ENCODE data around the gene PTK7.

Gene PTK7

GRCh38 chr6:43035495-43036194, 40.5 kb upstream of the PTK7 start:
- no peak overlapping the region for H2AFZ ChIP-seq (ENCODE audit: low read depth, low read length)
- ATAC-seq (ENCODE audit: insufficient read depth, low read depth) (no peak), DNase-seq (no peak)
- H3K4me3 ChIP-seq (ENCODE audit: low read depth in 1 of 2, low read length in 2 of 2): no peak overlapping the region
- no peaks in the 10 kb centered on the region for H3K27me3 ChIP-seq (ENCODE audit: insufficient read depth, low read length, poor library complexity)
- no peaks in the 10 kb centered on the region for H3K79me2 ChIP-seq (ENCODE audit: insufficient read depth, low read length)
- TF ChIP-seq EZH2 (IDR thresholded peaks at IDR 0.05; ENCODE audit: borderline replicate concordance, low read depth, low read length, severe bottlenecking): no peak
- TF ChIP-seq, protein P1, sequence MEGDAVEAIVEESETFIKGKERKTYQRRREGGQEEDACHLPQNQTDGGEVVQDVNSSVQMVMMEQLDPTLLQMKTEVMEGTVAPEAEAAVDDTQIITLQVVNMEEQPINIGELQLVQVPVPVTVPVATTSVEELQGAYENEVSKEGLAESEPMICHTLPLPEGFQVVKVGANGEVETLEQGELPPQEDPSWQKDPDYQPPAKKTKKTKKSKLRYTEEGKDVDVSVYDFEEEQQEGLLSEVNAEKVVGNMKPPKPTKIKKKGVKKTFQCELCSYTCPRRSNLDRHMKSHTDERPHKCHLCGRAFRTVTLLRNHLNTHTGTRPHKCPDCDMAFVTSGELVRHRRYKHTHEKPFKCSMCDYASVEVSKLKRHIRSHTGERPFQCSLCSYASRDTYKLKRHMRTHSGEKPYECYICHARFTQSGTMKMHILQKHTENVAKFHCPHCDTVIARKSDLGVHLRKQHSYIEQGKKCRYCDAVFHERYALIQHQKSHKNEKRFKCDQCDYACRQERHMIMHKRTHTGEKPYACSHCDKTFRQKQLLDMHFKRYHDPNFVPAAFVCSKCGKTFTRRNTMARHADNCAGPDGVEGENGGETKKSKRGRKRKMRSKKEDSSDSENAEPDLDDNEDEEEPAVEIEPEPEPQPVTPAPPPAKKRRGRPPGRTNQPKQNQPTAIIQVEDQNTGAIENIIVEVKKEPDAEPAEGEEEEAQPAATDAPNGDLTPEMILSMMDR (IDR thresholded peaks at IDR 0.05; ENCODE audit: borderline replicate concordance, extremely low read depth, low read length, poor library complexity, severe bottlenecking): no peak
- no peaks in the 10 kb centered on the region for H3K4me1 ChIP-seq (ENCODE audit: insufficient read depth, low read length)
- H3K36me3 ChIP-seq (ENCODE audit: insufficient read depth, low read length): peaks cover 68% of the 10 kb centered on the region
- H3K27ac ChIP-seq (ENCODE audit: low read length): no peak overlapping the region
- H4K20me1 ChIP-seq (ENCODE audit: insufficient read depth, low read length): no peaks in the 10 kb centered on the region; the same call in 1 of the 2 replicates
- H3K9ac ChIP-seq (ENCODE audit: low read depth, low read length): no peak overlapping the region
- no peak overlapping the region for H3K4me2 ChIP-seq (ENCODE audit: insufficient read depth, low read length)
- no peaks in the 10 kb centered on the region for H3K9me3 ChIP-seq (ENCODE audit: insufficient read depth, low read length, severe bottlenecking)

DNA sequence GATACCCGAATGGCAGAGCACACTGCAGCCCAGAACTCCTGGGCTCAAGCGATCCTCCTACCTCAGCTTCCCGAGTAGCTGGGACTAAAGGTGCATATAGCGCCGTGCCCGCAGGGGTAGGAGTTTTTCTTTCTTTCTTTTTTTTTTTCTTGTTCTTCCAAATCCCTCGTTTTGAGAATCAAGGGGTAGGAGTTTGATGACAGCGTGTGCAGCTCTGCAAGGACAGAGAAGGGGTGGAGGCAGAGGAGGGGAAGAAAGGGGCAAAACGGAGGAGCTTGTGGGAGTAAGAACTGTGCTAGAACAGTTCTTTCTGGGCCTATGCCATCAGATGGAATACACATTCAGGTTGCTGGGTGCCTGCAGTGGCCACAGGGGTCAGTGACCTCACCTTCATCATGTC, 39.4 kb upstream of the PTK7 start:
- Histone ChIP-seq H3K27me3 (ENCODE audit: insufficient read depth, low read length, poor library complexity) (no peaks in the 10 kb centered on the region), H3K9ac (ENCODE audit: low read depth, low read length) (no peak overlapping the region), H3K4me2 (ENCODE audit: insufficient read depth, low read length) (no peak overlapping the region), H2AFZ (ENCODE audit: low read depth, low read length) (no peak overlapping the region), H3K36me3 (ENCODE audit: insufficient read depth, low read length) (peaks cover 71% of the 10 kb centered on the region), H3K79me2 (ENCODE audit: insufficient read depth, low read length) (no peaks in the 10 kb centered on the region), H3K4me1 (ENCODE audit: insufficient read depth, low read length) (no peaks in the 10 kb centered on the region), H4K20me1 (ENCODE audit: insufficient read depth, low read length) (no peaks in the 10 kb centered on the region; the same call in 1 of the 2 replicates), H3K9me3 (ENCODE audit: insufficient read depth, low read length, severe bottlenecking) (no peaks in the 10 kb centered on the region), H3K27ac (ENCODE audit: low read length) (no peak overlapping the region), H3K4me3 (ENCODE audit: low read depth in 1 of 2, low read length in 2 of 2) (no peak overlapping the region)
- TF ChIP-seq, protein P1 (IDR thresholded peaks at IDR 0.05; ENCODE audit: borderline replicate concordance, extremely low read depth, low read length, poor library complexity, severe bottlenecking): no peak
- TF ChIP-seq EZH2 (IDR thresholded peaks at IDR 0.05; ENCODE audit: borderline replicate concordance, low read depth, low read length, severe bottlenecking): no peak
- ATAC-seq (ENCODE audit: insufficient read depth, low read depth) (no peak), DNase-seq (no peak)

DNA sequence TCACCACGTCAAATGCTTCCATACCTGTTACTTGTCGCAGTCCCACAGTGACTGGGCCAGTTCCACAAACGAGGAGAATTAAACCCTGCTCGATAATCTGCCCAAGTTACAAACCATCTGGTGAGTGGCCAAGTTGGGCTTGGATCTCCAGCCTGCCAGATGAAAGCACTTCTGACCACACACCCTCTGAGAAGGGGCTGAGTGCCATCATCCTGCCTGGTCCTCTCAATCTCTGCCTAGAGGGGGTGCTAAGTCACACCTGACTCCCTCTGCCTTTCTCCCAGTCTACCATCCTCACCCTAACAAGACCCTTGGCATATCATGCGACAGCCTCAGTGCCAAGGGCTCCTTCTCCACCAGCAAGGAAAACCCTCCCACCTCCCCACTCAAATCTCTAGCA, 38.9 kb upstream of the PTK7 start:
- no peak for TF ChIP-seq EZH2 (IDR thresholded peaks at IDR 0.05; ENCODE audit: borderline replicate concordance, low read depth, low read length, severe bottlenecking)
- TF ChIP-seq, protein P1 (IDR thresholded peaks at IDR 0.05; ENCODE audit: borderline replicate concordance, extremely low read depth, low read length, poor library complexity, severe bottlenecking): no peak
- Histone ChIP-seq H3K27me3 (ENCODE audit: insufficient read depth, low read length, poor library complexity) (no peaks in the 10 kb centered on the region), H3K27ac (ENCODE audit: low read length) (no peak overlapping the region), H3K9ac (ENCODE audit: low read depth, low read length) (no peak overlapping the region), H3K9me3 (ENCODE audit: insufficient read depth, low read length, severe bottlenecking) (no peaks in the 10 kb centered on the region), H4K20me1 (ENCODE audit: insufficient read depth, low read length) (no peaks in the 10 kb centered on the region; the same call in 1 of the 2 replicates), H2AFZ (ENCODE audit: low read depth, low read length) (no peak overlapping the region), H3K36me3 (ENCODE audit: insufficient read depth, low read length) (peaks cover 66% of the 10 kb centered on the region), H3K79me2 (ENCODE audit: insufficient read depth, low read length) (no peaks in the 10 kb centered on the region), H3K4me3 (ENCODE audit: low read depth in 1 of 2, low read length in 2 of 2) (no peak overlapping the region), H3K4me2 (ENCODE audit: insufficient read depth, low read length) (no peak overlapping the region), H3K4me1 (ENCODE audit: insufficient read depth, low read length) (no peaks in the 10 kb centered on the region)
- ATAC-seq (ENCODE audit: insufficient read depth, low read depth): no peak
- no peak for DNase-seq

Measured in DND-41 (cell line).